GM23248 (cell line): ENCODE data around the gene MOB2.

Experiments used
- EZH2 ChIP-seq: fragments of 200-600 bp; sonication (generic); IDR thresholded peaks from 2 replicates; pipeline ENCODE4 v1.6.1; 2018; ENCODE audit warnings: antibody characterized with exemption, mild to moderate bottlenecking; ENCODE audit not compliant: insufficient read depth, poor library complexity, severe bottlenecking
- EZH2phosphoT487 ChIP-seq: fragments of 200-600 bp; sonication (generic); IDR thresholded peaks from 2 replicates; pipeline ENCODE4 v1.6.1; 2018; ENCODE audit warnings: antibody characterized with exemption, moderate library complexity, mild to moderate bottlenecking, low read depth; ENCODE audit not compliant: insufficient read depth

GRCh38 chr11:1496091-1496760 is 9.6 kb upstream of the MOB2 start:
- TF ChIP-seq EZH2 (no peak), EZH2phosphoT487 (no peak)
